ENCODE data around the gene ARMCX4.
A peak's percentile ranks its signal among the peaks of the same experiment; 100 is the strongest.
"Not testable (repeated sequence)": the region's sequence is repeated elsewhere in the genome, so short reads cannot be mapped to it uniquely, and the experiment has no call there.

The ARMCX4 gene

DNA sequence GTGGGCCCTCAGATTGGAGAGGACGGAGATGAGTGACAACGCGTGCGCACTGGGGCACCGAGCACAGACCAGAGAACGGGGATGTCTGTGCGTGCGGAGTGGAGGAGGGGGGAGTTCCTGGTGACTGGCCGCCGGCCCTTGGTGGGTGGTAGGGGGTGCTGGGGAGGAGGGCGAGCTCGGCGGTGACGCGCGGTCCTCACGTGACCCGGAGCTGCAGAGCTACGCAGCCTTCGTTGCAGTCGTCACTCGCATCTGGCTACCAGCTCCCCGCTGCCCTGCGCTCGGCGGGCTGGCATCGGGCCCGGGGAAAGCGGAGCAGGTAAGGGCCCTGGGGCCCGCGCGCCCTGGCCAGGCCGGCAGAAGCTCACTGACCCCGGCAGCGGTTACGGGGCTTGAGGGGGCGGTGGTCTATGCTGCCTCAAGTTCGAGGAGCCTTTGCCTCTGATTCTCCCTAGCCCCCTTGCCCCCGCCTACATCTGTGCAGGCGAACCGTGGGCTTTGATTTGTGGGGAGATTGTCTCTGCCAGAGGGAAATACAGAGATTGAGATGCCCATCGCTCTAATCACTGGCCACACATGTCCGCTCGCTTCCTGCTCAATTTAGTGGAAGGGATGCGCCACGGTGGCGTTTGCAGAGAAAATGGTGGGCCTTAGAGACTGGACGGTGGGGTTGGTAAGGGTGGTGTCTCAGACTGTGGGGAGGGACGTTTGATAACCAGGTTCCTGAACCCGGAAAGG, at the start of gene ARMCX4:
ARMCX4 (plus strand) TSS at position 245 of the 738 bp plus-strand sequence. CDS start 3,134 bp downstream, outside the sequence.
- DNase-seq, result peak; percentile 39 to 63 (median 40)

DNA sequence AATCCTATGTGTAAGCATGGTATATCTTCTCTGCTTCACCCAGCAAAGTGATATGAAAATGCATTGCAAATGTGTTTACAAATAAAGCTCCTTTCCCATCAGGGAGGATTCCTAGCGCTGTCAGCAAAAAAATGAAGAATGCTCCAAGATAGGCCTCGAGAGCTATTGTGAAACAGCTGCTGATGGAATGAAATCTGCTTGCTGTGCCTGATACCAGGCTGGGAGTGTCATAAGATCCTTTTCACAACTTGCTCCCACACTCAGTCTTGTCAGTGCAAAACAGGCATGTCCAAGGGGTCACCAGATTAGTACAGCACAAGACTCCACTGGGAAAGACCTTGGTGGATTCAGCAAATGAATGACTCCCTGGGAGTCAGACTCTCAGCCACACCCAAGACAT, 43.2 kb upstream of the ARMCX4 start:
- peak in 2 of 3 donors; percentile 12 to 18 for DNase-seq

DNA sequence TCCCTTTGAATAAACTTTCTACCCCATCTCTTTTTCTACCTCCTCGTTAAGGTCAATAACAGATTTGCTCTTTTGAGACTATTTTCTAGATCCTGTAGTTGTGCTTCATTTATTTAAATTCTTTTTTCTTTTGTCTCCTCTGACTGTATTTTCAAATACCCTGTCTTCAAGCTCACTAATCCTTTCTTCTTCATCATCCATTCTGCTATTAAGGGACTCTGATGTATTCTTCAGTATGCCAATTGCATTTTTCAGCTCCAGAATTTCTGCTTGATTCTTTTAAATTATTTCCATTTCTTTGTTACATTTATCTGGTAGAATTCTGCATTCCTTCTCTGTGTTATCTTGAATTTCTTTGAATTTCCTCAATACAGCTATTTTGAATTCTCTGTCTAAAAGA, 36.0 kb upstream of the ARMCX4 start:
- no peak for DNase-seq

DNA sequence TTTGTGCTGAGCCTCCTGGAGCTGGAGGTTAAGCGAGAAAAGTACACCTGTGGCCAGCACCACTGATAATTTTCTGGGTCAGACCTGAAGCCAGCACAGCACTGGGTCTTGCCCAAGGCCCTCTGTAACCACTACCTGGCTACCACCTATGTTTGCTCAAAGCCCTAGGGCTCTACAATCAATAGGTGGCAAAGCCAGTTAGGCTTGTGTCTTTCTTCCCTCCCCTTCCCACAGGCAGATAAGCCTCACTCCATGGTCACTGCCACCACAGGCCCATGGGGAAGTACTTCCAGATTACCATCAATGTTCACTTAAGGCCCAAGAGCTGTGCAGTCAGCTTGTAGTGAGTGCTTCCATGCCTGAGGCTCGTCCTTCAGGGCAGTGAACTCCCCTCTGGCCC, 35.2 kb upstream of the ARMCX4 start:
- DNase-seq, result no peak

DNA sequence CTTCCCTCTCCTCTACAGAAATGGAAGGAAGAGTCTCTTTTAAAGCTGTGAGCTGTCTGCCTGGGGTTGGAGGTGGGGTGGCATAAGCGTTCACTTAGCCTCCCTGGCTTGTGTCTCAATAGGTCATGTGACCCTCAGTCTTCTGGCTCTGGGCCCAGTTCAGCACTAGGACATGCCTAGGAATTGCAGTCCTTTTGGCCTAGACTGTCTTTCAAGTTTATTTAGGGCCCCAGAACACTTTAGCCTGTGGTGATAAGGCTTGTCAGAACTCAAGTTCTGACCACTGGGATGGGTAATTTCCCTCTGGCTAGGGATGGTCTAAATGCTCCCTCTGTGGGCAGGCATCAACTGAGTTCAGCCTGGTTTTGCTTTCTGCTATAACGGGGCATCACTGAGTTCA, 34.3 kb upstream of the ARMCX4 start:
- peak; percentile 24 to 36 (median 31) for DNase-seq

DNA sequence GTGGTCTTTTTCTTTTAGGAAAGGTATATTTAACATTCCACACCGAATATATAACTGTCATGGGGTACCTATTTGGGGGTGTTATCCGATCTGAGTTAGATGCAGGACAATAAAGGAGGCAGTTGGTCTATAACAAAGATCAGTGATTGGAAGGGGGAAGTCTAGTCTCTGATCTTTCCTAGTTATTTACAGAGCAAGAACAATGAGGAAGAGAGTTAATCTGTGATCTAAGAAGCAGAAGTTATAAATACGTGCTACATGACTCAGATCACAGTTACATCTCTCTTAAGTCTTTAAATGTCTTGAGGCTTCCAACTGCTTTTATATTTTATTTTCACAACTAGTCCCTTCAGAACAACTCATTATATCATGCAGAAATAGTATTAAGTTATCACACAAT, 33.2 kb upstream of the ARMCX4 start:
- peak; percentile 18 to 63 (median 52) for DNase-seq

DNA sequence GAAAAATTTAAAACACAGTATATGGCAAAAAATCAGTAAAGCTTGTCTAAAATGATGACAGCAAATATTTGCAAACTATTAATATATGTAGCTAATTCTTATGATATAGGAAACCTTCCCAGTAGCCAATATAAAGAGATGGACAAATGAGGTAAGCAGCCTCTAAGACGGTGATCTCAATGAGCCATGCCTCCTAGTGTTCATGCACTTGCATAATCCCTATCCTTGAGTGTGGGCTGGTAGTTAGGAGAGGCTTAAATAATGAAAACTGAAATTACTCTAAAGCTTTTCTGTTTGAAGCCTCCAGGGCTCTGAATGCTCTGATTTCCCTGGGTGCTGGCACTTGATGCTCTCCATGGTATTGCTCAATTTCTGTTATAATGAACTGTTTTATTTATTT, 24.6 kb upstream of the ARMCX4 start:
- peak in 2 of 3 donors; percentile 28 to 30 for DNase-seq

DNA sequence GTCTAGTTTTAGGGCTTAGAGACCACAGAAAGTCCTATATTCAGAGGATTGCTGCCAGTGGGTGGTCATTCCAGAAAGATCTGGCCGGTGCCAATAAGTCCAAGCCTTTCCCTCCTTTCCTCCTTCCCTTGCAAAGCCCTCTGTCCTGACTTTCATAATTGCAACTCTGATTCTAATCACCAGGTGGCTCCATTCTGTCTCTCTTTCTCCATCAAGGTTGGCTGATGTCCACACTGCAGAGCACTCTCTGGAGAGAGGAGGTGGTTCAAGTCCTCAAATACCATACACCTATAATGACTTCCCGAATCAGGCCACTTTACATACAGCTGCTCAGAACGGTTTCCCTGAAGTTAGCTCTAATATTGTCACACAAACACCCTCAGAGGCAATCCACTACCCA, 22.4 kb upstream of the ARMCX4 start:
- DNase-seq, result peak in 1 of 3 donors; percentile 4

DNA sequence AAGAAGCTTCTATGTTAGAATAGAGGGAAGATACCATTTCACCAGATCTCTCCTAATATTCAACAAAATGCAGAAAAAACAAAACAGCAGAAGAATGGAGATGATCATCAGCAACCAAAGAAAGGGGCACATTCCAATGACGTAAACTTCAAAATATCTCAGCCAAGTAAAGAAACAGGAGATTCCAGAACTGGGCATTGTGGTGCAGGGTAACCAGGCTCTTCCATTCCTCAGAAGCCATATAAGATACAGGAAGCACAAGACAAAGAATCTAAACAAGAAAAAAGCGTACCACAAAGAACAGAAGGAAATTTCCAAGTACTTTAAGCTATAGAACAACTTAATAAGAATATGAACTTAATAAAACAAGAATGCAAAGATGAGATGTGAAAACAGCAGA, 6.9 kb upstream of the ARMCX4 start:
- no peak for DNase-seq

DNA sequence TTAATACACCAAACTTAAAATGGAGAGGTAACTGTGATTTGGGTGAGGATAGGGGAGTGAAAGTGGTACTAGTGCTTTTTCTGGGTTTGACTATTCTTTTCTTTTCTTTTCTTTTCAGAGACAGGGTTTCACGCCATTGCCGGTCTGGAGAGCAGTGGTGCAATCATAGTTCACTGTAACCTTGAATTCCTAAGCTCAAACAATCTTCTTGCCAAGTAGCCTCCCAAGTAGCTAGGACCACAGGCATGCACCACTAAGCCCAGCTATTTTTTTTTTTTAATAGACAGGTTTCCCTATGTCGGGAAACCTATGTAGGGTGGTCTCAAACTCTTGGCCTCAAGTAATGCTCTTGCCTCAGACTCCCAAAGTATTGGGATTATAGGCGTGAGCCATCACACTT, 3.0 kb upstream of the ARMCX4 start:
- DNase-seq, result no peak

DNA sequence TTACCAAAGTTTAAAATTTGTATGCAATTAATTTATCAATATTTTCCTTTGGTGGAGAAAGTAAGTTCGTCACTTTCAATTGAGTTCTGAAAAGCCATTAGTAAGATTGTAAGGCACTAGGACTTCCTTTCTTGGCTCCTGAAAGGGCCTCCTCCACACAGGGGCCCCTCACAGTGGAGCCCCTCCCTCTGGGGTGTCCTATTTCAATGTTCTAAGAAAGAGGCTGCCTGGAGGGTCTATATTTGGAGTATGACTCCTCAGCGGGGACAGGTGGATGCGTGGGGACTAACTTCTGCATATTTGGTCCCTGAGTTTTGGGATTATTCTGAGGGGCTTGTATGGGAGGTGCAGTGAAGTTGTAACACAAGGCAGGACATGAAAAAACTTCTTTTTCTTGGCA, 1.6 kb upstream of the ARMCX4 start:
- DNase-seq, result no peak

DNA sequence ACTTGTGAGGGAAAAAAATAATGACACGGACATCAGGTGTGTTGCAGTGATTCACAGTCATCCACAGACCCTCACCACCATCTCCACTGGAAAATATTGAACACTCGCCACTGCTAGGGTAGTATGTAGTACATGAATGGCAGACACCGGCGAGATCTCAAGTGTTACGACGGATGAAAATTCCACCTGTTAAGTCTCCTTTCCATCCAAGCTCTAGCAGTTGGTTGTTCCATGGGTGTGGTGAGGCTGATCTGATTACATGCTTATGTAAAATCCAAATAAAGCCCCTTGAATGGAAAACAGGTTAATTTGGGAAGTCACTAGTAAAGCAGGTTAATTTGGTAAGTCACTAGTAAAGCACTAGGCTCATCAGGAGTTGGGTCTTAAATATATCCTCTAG, 1.1 kb upstream of the ARMCX4 start:
- no peak for DNase-seq

DNA sequence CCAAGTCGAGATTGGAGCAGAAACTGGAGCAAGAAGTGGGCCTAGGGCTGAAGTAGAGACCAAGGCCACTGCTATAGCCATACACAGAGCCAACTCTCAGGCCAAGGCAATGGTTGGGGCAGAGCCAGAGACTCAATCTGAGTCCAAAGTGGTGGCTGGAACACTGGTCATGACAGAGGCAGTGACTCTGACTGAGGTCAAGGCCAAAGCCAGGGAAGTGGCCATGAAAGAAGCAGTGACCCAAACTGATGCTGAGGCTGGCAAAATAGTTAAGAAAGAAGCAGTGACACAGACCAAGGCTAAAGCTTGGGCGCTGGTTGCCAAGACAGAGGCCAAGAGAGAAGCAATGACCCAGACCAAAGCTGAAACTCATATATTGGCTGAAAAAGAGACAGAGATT, 3.5 kb downstream of the ARMCX4 start:
- no peak for DNase-seq

DNA sequence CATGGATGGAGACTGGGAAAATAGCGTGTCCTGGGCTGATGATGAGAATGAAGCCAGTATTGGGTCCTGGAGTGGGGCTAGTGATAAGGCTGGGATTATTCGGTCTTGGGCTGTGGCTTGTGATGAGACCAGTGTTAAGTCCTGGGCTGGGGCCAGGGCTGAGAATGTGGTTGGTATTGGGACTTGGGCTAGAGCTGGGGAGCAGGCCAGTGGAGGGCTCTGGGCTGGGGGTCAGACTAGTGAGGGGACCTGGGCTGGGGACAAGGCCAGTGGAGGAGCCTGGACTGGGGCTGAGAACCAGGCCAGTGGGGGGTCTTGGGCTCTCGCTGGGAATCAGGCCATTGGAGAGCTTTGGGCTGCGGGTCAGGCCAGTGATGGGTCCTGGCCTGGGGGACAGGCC, 6.7 kb downstream of the ARMCX4 start:
- no peak for DNase-seq

DNA sequence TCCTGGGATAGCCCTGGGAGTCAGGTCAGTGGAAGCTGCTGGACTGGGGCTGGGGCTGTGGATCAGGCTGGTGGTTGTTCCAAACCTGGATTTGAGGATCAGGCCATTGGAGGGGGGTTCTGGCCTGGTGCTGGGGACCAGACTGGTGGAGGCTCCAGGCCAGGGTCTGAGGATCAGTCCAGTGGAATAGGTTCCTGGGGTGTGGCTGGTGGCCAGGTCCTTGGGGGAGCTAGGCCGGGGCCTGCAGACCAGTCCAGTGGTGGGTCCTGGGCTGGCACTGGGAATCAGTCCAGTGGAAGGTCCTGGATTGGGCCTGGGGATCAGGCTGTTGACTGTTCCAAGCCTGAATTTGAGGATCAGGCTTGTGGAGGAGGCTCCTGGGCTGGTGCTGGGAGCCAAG, 8.0 kb downstream of the ARMCX4 start:
- DNase-seq, result no peak

DNA sequence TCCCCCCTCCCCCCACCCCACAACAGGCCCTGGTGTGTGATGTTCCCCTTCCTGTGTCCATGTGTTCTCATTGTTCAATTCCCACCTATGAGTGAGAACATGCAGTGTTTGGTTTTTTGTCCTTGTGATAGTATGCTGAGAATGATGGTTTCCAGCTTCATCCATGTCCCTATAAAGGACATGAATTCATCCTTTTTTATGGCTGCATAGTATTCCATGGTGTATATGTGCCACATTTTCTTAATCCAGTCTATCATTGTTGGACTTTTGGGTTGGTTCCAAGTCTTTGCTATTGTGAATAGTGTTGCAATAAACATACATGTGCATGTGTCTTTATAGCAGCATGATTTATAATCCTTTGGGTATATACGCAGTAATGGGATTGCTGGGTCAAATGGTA, 17.7 kb downstream of the ARMCX4 start:
- DNase-seq, result not testable (repeated sequence)

DNA sequence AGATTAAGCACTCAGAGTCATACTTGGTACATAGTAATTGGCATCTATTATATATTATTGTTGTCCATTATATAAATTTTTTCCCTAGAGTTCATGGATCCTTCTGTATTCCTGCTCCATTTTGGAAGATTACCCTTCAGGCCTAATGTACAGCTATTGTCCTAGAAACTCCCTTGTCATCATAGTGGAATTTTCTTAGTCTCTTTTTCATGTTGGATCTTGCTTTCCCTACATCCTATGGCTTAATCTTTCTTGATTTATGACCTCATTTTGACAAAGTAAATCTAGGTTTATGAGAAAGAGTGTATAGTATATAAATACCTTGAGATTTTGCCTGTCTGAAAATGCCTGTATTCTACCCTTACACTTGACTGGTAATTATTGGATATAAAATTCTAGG, 22.1 kb downstream of the ARMCX4 start:
- DNase-seq, result no peak

DNA sequence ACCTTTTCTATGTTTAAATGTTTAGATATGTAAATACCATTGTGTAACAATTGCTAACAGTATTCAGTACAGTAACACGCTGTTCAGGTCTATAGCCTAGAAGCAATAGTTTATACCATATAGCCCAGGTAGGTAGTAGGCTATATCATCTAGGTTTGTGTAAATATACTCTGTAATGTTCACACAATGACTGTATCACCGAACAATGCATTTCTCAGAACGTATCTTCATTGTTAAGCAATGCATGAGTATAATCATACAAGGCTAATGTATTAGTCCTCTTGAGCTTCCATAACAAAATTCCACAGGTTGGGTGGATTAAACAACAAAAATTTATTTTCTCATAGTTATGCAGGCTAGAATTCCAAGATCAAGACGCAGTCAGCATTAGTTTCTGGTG, 22.7 kb downstream of the ARMCX4 start:
- no peak for DNase-seq

DNA sequence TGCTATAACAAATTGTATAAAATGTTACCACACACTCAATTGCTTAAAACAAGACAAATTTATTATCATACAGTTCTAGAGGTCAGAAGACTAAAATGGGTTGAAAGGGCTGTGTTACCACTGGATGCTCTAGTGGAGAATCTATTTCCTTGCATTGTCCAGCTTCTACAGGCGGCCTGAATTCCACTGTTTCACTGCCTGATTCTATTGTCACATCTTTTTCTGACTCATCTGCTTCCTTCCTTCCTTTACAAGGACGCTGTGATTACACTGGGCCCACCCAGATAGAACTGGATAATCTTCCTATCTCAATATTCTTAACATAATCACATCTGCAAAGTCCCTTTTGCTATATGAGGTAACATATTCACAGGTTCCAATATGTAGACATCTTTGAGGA, 45.7 kb downstream of the ARMCX4 start:
- no peak for DNase-seq

Measured in suppressor macrophage treated with lipopolysaccharide for 1 hour (primary cell).